C4-2B (cell line): Measurements from ENCODE around the gene PON3.

ENCODE experiments used
- CTCF ChIP-seq: fragments of 450-650 bp; conservative IDR thresholded peaks from 2 replicates; pipeline ENCODE4 v1.5.1; 2017; ENCODE audit warnings: mild to moderate bottlenecking
- ZFX ChIP-seq: fragments of 450-650 bp; IDR thresholded peaks from 2 replicates; pipeline ENCODE4 v1.6.1; 2017

DNA sequence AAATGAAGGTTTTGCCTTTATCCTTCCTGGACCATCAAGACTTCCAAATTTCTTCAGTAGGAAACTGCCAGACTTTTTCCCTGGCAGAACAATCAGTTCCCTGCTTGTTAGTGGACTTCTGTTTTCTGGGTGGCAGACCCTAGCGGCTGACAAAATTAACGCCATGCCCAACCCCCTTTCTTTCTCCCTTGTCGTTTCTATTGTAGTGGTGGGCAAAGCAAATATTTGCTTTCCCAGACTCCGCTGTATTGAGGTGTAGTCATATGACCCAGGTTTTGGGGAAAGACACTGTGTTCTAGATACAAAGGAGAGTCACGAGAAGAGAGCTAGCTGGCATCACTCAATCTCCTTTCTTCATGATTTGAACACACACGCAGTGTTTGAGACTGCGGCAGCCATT is 31.0 kb upstream of the PON3 start:
- TF ChIP-seq CTCF: no peak
- no peak for TF ChIP-seq ZFX
